Measurements from ENCODE around the gene MPZL3. TPM values are rescaled to one million over a fixed set of nuclear protein-coding genes. Genes with fewer than 3 reads are reported as not detected.
"Not testable (repeated sequence)": the region's sequence is repeated elsewhere in the genome, so short reads cannot be mapped to it uniquely, and the experiment has no call there.

The MPZL3 gene
- total RNA-seq, 4 donors from 2014 or later = 6.9 to 15.3 (median 12.3) TPM

DNA sequence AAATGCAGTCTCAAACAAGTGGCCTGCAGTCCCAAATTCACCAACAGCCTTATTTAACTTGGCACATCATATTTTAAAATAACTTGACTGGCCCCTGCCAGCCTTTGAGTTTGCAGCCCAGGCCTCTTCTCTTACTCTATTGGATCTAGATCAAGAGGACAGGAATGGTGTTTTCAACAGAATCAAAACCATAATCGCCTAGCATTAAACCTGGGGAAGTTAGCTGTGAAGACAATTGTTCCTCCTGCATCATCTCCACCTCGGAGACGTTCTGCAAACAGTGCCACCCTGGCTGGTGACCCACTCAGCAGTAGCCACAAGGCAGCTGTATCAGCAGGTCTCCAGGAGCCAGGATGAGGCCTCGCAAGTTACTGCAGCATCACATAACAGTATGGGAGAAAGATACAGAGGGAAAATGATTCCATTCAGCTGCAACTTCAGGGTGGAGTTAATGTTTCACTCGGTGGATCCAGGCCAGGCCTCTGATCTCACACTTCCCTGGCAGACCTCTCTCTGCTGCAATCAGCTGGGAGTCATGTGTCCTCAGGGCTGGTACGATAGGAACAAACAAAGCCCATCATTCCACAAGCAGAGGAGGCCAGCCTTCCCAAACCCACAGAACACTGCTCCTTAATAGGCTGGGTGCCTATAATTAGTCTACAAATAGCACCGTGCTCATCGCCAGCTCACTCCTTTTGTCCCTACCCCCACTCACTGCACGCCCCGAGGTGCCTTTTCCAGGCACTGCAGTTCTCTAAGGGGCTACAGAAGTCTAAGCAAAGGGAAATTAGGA is 57.1 kb downstream of the MPZL3 start:
- 52 to 72% methylated on average over 10 of the region's 10 CpGs for WGBS, 2 donors
- H3K4me1 ChIP-seq = peaks cover 0 to 8% of the 10 kb centered on the region in 2 donors
- H3K9me3 ChIP-seq = no peaks in the 10 kb centered on the region
- H3K4me3 ChIP-seq (replicated peaks in 1 of 3) = no peak overlapping the region
- intact Hi-C loops (cut with DNase I) = no loop called here
- DNase-seq = peak; percentile 14 to 15
- H3K27me3 ChIP-seq = no peaks in the 10 kb centered on the region
- H3K36me3 ChIP-seq = no peaks in the 10 kb centered on the region
- TF ChIP-seq POLR2A (IDR thresholded peaks at IDR 0.05) = no peak
- TF ChIP-seq, protein P1, sequence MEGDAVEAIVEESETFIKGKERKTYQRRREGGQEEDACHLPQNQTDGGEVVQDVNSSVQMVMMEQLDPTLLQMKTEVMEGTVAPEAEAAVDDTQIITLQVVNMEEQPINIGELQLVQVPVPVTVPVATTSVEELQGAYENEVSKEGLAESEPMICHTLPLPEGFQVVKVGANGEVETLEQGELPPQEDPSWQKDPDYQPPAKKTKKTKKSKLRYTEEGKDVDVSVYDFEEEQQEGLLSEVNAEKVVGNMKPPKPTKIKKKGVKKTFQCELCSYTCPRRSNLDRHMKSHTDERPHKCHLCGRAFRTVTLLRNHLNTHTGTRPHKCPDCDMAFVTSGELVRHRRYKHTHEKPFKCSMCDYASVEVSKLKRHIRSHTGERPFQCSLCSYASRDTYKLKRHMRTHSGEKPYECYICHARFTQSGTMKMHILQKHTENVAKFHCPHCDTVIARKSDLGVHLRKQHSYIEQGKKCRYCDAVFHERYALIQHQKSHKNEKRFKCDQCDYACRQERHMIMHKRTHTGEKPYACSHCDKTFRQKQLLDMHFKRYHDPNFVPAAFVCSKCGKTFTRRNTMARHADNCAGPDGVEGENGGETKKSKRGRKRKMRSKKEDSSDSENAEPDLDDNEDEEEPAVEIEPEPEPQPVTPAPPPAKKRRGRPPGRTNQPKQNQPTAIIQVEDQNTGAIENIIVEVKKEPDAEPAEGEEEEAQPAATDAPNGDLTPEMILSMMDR (IDR thresholded peaks at IDR 0.05) = no peak
- H3K27ac ChIP-seq = no peak overlapping the region

DNA sequence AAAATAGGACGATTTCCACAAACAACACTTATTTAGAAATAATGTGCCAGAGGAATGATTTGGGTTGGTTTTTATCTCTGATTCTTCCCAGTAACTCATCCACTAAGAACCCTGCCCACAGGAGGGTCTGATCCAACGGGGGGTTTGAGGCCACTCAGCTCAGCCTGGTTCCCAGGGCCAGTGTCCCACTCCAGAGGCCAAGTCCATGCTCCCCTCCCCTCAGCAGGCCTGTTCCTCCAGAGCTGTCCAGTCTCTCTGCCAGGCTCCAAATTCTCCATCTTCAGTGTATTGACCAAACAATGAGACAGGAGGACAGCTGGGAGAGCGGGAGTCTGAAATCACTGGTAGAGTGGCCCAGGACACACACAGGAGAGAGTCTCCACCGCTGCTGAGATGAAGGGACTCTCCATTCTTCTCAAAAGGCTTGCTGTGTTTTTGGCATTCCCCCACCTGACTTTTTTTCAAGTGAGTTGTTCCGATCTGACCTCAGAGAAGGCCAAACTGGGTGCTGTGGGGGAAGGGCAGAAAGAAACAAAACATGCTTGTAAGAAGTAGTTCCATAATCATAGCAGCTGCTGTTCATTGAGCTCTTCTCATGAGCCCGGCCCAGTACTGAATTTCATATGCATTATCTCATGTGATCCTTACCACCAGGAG is 58.1 kb downstream of the MPZL3 start:
- 78 to 81% methylated on average over 6 of the region's 6 CpGs for WGBS, 2 donors
- TF ChIP-seq POLR2A (IDR thresholded peaks at IDR 0.05) = no peak
- TF ChIP-seq, protein P1 (IDR thresholded peaks at IDR 0.05) = no peak
- no peak for DNase-seq
- no peaks in the 10 kb centered on the region for H3K9me3 ChIP-seq
- H3K27ac ChIP-seq = no peak overlapping the region
- no peaks in the 10 kb centered on the region for H3K27me3 ChIP-seq
- H3K4me3 ChIP-seq (replicated peaks in 1 of 3) = no peak overlapping the region
- H3K4me1 ChIP-seq = peaks cover 0 to 5% of the 10 kb centered on the region in 2 donors
- intact Hi-C loops (cut with DNase I) = no loop called here
- H3K36me3 ChIP-seq = no peaks in the 10 kb centered on the region

DNA sequence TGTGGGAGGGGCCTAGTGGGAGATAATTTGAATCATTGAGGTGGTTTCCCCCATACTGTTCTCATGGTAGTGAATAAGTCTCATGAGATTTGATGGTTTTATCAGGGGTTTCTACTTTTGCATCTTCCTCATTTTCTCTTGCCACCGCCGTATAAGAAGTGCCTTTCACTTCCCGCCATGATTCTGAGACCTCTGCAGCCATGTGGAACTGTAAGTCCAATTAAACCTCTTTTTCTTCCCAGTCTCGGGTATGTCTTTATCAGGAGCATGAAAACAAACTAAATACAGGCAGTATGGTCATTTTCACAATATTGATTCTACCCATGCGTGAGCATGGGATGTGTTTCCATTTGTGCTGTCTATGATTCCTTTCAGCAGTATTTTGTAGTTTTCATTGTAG is 59.3 kb downstream of the MPZL3 start:
- H3K9me3 ChIP-seq; H3K27ac ChIP-seq; H3K4me3 ChIP-seq (replicated peaks in 1 of 3); H3K36me3 ChIP-seq; DNase-seq; intact Hi-C loops (cut with DNase I); H3K27me3 ChIP-seq; H3K4me1 ChIP-seq: not testable (repeated sequence)
- 91 to 93% methylated on average over 5 of the region's 5 CpGs for WGBS, 2 donors

DNA sequence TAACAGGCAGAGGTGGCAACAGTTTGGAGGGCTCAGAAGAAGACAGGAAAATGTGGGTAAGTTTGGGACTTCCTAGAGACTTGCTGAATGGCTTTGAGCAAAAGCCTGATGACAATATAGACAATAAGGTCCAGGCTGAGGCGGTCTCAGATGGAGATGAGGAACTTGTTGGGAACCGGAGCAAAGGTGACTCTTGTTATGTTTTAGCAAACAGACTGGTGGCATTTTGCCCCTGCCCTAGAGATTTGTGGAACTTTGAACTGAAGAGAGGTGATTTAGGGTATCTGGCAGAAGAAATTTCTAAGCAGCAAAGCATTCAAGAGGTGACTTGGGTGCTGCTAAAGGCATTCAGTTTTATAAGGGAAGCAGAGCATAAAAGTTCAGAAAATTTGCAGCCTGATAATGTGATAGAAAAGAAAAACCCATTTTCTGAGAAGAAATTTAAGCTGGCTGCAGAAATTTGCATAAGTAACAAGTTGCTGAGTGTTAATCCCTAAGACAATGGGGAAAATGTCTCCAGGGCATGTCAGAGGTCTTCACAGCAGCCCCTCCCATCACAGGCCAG is 61.1 kb downstream of the MPZL3 start:
- H3K27ac ChIP-seq; intact Hi-C loops (cut with DNase I); H3K36me3 ChIP-seq; H3K9me3 ChIP-seq; DNase-seq; H3K4me1 ChIP-seq; H3K27me3 ChIP-seq; H3K4me3 ChIP-seq (replicated peaks in 1 of 3): not testable (repeated sequence)
- WGBS, 2 donors = 83 to 93% methylated on average over 2 of the region's 2 CpGs

DNA sequence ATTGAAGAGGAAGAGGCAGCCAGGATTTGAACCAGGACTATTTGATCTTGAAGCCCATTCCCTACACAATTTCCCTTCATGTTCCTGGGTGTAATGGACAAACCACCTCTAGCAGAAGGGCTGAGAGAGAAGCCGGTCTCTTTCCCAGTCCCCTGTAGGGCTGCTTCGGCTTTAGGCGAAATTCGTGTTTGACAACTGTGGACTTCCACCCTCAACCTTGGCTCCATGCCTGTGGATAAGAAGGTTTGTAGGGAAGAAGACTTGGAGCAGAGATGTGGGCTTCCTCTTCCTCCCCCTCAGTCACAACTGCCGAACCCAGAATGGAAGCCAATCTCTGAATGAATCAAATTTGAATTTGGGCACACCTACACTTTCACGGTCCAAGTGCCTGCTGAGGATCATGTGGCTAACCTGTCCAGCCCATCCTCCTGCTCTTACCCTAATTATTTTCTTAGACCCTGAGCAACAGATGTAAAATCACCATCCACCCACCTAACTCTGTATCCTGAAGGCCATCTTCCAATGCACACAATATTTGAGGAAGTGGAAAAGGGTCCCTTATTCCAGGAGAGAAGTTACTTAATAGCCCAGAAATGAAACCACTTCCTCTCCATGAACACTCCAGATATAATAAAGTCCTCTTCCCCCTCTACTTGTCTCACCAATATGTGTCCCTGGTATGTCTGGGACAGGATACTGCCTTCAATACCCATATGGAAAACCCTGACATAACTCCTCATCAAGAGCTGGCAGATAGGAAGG is 65.6 kb downstream of the MPZL3 start:
- Histone ChIP-seq H3K9me3 (no peaks in the 10 kb centered on the region), H3K27me3 (no peaks in the 10 kb centered on the region), H3K4me3 (replicated peaks in 1 of 3) (no peak overlapping the region), H3K36me3 (no peaks in the 10 kb centered on the region), H3K4me1 (no peaks in the 10 kb centered on the region), H3K27ac (no peak overlapping the region)
- TF ChIP-seq, protein P1 (IDR thresholded peaks at IDR 0.05) = no peak
- TF ChIP-seq POLR2A (IDR thresholded peaks at IDR 0.05) = no peak
- 71 to 72% methylated on average over 6 of the region's 6 CpGs for WGBS, 2 donors
- DNase-seq = no peak
- intact Hi-C loops (cut with DNase I) = no loop called here
